Activated T-cell treated with anti-CD3 and anti-CD28 coated beads, Interleukin-2, amount 50 U/mL, for 4 hours (primary cell): ENCODE results near the gene KIF14. TPM values are rescaled to one million over a fixed set of nuclear protein-coding genes. Genes with fewer than 3 reads are reported as not detected.

Source experiments
- ATAC-seq, 2 donors: fragments of 200-7000 bp; cut with Tn5 transposase; one replicate each; pipeline ENCODE4 v1.10.0; 2021
- DNase-seq: peaks from one replicate; pipeline ENCODE4 v3.0.0-alpha.2; 2020
- H3K27me3 Mint-ChIP-seq: one replicate; pipeline ENCODE4 v1.8.0; 2021; ENCODE audit warnings: low read depth, mixed read lengths
- H3K36me3 Mint-ChIP-seq: one replicate; pipeline ENCODE4 v1.8.0; 2022; ENCODE audit warnings: mixed read lengths; ENCODE audit not compliant: insufficient read depth
- H3K4me1 Mint-ChIP-seq: one replicate; pipeline ENCODE4 v1.8.0; 2021; ENCODE audit warnings: low read depth, mixed read lengths
- H3K4me3 Mint-ChIP-seq: one replicate; pipeline ENCODE4 v1.8.0; 2021; ENCODE audit warnings: mild to moderate bottlenecking, moderate library complexity, mixed read lengths
- H3K9me3 Mint-ChIP-seq: one replicate; pipeline ENCODE4 v1.8.0; 2021; ENCODE audit warnings: mixed read lengths
- total RNA-seq, 3 donors: library from RNA; stranded (reverse); gene quantifications; one replicate each; pipeline ENCODE4 v1.2.1, GENCODE V29; 2021

Gene KIF14
- total RNA-seq = 1 to 10 TPM; 1.0 to 1.5 (median 1.1) TPM

GRCh38 chr1:200620273-200621131, at the start of gene KIF14:
Gene KIF14 (minus strand): TSS chr1:200620751. CDS start chr1:200618723, 2,028 bp downstream.
- no peaks in the 10 kb centered on the region for H3K36me3 Mint-ChIP-seq
- peaks cover 16% of the 10 kb centered on the region for H3K4me1 Mint-ChIP-seq
- peak within 1 kb of the TSS; percentile 94 for H3K4me3 Mint-ChIP-seq
- H3K27me3 Mint-ChIP-seq = no peaks in the 10 kb centered on the region
- H3K9me3 Mint-ChIP-seq = no peaks in the 10 kb centered on the region
- ATAC-seq = peak; percentile 97 to 98
- DNase-seq = peak; percentile 81

DNA sequence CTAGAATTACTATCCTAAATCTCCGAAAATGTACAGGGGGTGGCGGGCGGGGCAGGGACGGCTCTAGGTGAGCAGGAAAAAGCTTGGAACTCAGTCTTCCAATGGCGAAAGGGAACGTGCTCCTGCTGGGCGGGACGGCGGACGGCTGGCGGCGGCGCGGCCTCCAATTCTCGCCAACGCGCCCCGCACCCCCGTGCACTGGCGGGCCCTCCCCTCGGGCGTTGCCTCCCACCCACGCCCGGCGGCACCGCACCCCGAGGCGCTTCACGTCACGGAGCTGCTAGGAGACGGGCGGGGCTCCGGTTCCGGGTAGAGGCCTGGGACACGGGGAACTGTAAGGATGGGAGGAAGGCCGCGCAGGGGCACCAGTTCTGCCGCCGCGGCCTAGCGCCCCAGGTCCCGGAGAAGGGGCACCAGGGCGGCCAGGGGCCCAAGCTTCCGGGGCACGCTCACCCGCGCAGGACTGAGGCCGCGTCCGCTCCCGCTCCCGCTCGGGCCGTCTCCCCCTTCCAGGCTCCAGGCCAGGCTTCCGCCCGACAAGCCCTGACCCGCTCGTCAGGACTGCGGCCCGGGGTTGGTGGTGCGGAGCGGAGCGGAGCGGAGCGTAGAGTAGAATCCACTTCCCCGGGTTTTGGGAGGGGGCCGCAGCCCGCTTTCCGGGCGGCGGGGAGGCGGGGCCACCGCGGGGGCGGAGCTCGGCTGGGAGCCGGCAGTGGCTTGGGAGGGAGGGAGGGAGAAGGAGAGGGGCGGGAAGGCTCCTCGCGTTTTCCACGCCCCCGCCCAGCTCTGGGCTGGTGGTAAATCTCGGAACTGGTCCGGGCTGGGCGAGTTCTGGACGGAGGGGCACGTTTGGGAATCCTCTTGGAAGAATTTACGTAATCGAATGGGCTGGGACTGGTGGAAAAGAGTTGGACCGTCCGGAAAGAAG, 49.0 kb upstream of the KIF14 start, which contains the start of gene DDX59:
TSS of gene DDX59 (minus strand) at position 594 of the 928 bp plus-strand sequence. CDS start 3,167 bp downstream, outside the sequence.
- no peaks in the 10 kb centered on the region for H3K27me3 Mint-ChIP-seq
- no peaks in the 10 kb centered on the region for H3K9me3 Mint-ChIP-seq
- DNase-seq (peak; percentile 88), ATAC-seq (peak; percentile 88 to 91)
- H3K4me3 Mint-ChIP-seq = peak within 1 kb of the TSS; percentile 92
- H3K4me1 Mint-ChIP-seq = peaks cover 34% of the 10 kb centered on the region
- peaks cover 14% of the 10 kb centered on the region for H3K36me3 Mint-ChIP-seq

GRCh38 chr1:200668514-200669313, 48.2 kb upstream of the KIF14 start:
- H3K4me1 Mint-ChIP-seq = peaks cover 43% of the 10 kb centered on the region
- peak overlapping the region; percentile 92 for H3K4me3 Mint-ChIP-seq
- no peak for ATAC-seq

GRCh38 chr1:200666309-200666708, 45.8 kb upstream of the KIF14 start:
- DNase-seq = no peak
- H3K36me3 Mint-ChIP-seq = peaks cover 33% of the 10 kb centered on the region
- no peak for ATAC-seq
- no peaks in the 10 kb centered on the region for H3K27me3 Mint-ChIP-seq
- peaks cover 61% of the 10 kb centered on the region for H3K4me1 Mint-ChIP-seq
- H3K4me3 Mint-ChIP-seq = no peak overlapping the region
- no peaks in the 10 kb centered on the region for H3K9me3 Mint-ChIP-seq

More at GRCh38 chr1:200668514-200669313, 48.2 kb upstream of the KIF14 start:
- peaks cover 22% of the 10 kb centered on the region for H3K36me3 Mint-ChIP-seq
- no peaks in the 10 kb centered on the region for H3K27me3 Mint-ChIP-seq
- DNase-seq = no peak
- H3K9me3 Mint-ChIP-seq = no peaks in the 10 kb centered on the region

- Mint-ChIP-seq H3K9me3 (no peaks in the 10 kb centered on the region), H3K4me1 (peaks cover 61% of the 10 kb centered on the region), H3K4me3 (no peak overlapping the region), H3K36me3 (peaks cover 35% of the 10 kb centered on the region), H3K27me3 (no peaks in the 10 kb centered on the region)
- DNase-seq = no peak
- no peak for ATAC-seq
Measured at GRCh38 chr1:200665861-200666260, 45.3 kb upstream of the KIF14 start.

DNA sequence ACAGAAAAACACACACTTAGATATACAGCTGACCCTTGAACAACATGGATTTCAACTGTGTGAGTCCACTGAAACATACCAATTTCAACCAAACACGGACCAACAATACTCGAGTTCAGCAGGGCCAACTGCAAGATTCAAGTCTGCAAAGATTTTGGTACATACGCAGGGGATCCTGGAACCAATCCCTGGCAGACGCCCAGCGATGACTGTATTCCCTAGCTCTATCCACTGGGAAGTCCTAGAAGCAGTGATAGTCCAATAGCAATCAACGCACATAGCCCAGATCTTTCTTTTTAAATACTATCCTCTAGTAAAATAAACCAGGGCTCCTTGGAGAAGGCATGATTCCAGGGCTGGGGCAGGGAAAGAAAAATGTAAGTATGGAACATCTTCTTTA, 40.2 kb upstream of the KIF14 start:
- H3K4me3 Mint-ChIP-seq = no peak overlapping the region
- H3K27me3 Mint-ChIP-seq = no peaks in the 10 kb centered on the region
- peaks cover 46% of the 10 kb centered on the region for H3K4me1 Mint-ChIP-seq
- no peaks in the 10 kb centered on the region for H3K9me3 Mint-ChIP-seq
- peaks cover 58% of the 10 kb centered on the region for H3K36me3 Mint-ChIP-seq
- ATAC-seq = no peak
- no peak for DNase-seq

DNA sequence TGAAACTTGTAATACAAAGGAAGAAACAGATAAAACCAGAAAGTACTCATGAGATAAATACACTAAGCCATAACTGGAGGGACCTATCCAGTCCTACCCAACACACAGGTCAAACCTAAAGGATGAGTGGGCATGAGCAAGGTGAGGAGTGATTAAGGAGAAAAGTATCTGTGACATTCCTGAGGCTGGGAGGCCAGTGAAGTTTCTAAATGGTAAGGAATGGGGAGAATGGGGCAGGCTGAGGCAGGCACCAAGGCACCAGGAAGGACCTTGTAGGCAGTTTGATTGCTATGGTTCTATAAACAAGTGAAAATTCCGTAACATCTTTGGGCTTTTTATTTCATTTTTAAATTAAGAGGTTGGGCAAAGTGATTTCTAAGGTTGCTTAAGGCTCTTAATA, 38.7 kb upstream of the KIF14 start:
- Mint-ChIP-seq H3K27me3 (no peaks in the 10 kb centered on the region), H3K9me3 (no peaks in the 10 kb centered on the region), H3K4me3 (no peak overlapping the region), H3K36me3 (peaks cover 62% of the 10 kb centered on the region), H3K4me1 (peaks cover 43% of the 10 kb centered on the region)
- DNase-seq (no peak), ATAC-seq (no peak)

DNA sequence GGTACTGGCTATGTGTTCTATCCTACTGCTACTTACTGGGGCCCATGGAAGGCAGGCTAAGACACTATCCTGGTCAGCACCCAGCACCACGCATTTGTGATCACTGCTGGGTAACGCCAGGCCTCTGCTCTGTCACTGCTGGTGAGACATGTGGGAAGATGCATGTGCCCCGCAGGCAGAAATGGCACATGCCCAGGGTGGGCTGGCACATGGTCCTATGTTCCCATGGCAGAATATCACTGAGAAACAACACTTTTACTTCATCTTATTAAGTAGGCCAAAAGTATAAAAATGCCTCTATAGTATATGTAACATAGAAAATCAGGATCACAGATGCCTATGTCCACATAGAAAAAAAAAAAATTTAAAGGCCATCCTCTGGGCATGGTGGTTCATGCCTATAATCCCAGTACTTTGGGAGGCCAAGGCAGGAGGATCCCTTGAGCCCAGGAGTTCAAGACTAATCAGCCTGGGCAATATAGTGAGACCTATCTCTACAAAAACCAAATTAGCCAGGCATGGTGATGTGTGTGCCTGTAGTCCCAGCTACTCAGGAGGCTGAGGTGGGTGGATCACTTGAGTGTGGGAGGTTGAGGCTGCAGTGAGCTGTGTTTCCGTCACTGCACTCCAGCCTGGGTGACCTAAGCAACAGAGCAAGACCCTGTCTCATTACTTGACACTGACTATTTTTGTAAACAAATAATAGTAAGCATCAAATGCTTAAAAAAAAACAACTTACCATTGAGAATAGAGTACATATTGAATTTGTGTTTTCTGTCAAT, 37.7 kb upstream of the KIF14 start:
- ATAC-seq = no peak
- Mint-ChIP-seq H3K9me3 (no peaks in the 10 kb centered on the region), H3K36me3 (peaks cover 62% of the 10 kb centered on the region), H3K27me3 (no peaks in the 10 kb centered on the region), H3K4me1 (peaks cover 42% of the 10 kb centered on the region), H3K4me3 (no peak overlapping the region)
- DNase-seq = no peak

DNA sequence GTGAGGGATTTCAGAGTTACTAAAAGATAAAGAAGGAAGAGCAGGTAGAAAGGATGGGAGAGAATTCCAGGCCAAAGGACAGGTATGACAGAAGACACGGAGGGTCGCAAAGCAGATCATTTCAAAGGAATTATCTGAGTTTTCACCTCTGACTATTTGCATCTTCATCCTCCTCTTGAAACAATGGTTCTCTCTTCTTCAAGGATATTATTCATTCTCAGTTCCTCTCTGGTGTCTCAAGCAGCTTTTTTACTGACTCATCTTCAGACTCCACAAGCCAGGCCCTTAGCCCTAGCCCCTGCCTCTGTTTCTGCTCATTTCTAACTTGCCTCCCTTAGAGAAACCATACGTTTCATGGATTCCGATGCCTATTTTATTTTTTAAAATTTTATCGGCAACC, 34.1 kb upstream of the KIF14 start:
- Mint-ChIP-seq H3K36me3 (peaks cover 46% of the 10 kb centered on the region), H3K4me3 (no peak overlapping the region), H3K4me1 (peaks cover 23% of the 10 kb centered on the region), H3K9me3 (no peaks in the 10 kb centered on the region), H3K27me3 (no peaks in the 10 kb centered on the region)
- DNase-seq (no peak), ATAC-seq (no peak)

- Mint-ChIP-seq H3K4me1 (peaks cover 21% of the 10 kb centered on the region), H3K27me3 (no peaks in the 10 kb centered on the region), H3K36me3 (peaks cover 42% of the 10 kb centered on the region), H3K4me3 (no peak overlapping the region), H3K9me3 (no peaks in the 10 kb centered on the region)
- DNase-seq (no peak), ATAC-seq (peak in 1 of 2 donors; percentile 77)
Measured at GRCh38 chr1:200653022-200653462, 32.5 kb upstream of the KIF14 start.

DNA sequence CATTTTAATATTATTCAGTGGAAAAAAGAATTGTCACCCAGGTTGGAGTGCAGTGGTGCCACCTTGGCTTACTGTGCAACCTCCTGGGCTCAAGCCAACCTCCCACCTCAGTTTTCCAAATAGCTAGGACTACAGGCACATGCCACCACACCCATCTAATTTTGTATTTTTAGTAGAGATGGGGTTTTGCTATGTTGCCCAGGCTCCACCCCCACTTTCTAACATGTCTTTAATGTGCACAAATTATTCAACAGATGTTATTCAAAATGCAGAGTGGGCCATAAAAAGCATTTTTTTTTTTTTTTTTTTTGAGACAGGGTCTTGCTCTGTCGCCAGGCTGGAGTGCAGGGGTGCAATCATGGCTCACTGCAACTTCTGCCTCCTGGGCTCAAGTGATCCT, 31.8 kb upstream of the KIF14 start:
- Mint-ChIP-seq H3K4me1 (peaks cover 21% of the 10 kb centered on the region), H3K4me3 (no peak overlapping the region), H3K36me3 (peaks cover 39% of the 10 kb centered on the region), H3K9me3 (no peaks in the 10 kb centered on the region), H3K27me3 (no peaks in the 10 kb centered on the region)
- DNase-seq (no peak), ATAC-seq (no peak)

DNA sequence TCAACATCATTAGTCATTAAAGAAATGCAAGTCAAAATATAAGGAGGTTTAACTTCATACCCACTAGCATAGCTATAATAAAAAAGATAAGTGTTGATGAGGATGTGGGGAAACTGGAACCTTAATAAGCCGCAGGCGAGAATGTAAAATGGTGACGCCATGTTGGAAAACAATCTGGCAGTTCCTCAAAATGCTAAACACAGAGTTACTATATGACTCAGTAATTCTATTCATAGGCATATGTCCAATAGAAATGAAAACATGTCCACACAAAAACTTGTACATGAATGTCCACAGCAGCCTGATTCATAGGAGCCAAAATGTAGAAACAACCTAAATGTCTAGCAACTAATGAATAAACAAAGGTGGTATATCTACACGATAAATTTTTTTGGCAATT, 26.0 kb upstream of the KIF14 start:
- H3K36me3 Mint-ChIP-seq = peaks cover 23% of the 10 kb centered on the region

DNA sequence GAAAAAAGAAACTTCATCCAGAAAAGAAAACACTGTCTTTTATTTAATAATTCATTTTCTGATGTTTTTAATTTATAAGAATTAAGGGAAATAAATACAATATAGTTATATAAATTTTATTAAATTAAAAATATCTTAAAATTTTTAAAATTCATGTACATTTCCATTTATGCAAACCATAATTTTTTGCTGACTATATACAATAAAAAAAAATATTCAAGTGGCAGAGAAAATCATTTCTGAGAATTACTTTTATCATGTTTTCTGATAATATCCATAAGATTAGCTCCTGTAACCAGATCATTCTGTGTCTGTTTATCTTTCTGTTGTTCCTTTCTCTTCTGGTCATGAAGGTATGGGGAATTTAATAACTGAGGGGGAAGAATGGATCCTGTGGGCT, 23.5 kb upstream of the KIF14 start:
- Mint-ChIP-seq H3K27me3 (no peaks in the 10 kb centered on the region), H3K4me3 (no peak overlapping the region), H3K9me3 (no peaks in the 10 kb centered on the region), H3K36me3 (peaks cover 24% of the 10 kb centered on the region), H3K4me1 (peaks cover 6% of the 10 kb centered on the region)
- DNase-seq (no peak), ATAC-seq (no peak)

More for the DNA sequence above, 26.0 kb upstream of the KIF14 start:
- H3K4me3 Mint-ChIP-seq = no peak overlapping the region
- DNase-seq (no peak), ATAC-seq (no peak)
- no peaks in the 10 kb centered on the region for H3K9me3 Mint-ChIP-seq
- no peaks in the 10 kb centered on the region for H3K27me3 Mint-ChIP-seq
- no peaks in the 10 kb centered on the region for H3K4me1 Mint-ChIP-seq
